Stimulated activated CD8-positive, alpha-beta memory T cell treated with anti-CD3 and anti-CD28 coated beads, Interleukin-12 subunit alpha, Interleukin-12 subunit beta, amount 100 ng/mL, for 24 hours (primary cell): ENCODE measurements around the gene TSPAN7.

Source experiments
- DNase-seq: peaks from one replicate; pipeline ENCODE4 v3.0.0-alpha.2; 2020; ENCODE audit errors: extremely low read depth

TSPAN7 gene

DNA sequence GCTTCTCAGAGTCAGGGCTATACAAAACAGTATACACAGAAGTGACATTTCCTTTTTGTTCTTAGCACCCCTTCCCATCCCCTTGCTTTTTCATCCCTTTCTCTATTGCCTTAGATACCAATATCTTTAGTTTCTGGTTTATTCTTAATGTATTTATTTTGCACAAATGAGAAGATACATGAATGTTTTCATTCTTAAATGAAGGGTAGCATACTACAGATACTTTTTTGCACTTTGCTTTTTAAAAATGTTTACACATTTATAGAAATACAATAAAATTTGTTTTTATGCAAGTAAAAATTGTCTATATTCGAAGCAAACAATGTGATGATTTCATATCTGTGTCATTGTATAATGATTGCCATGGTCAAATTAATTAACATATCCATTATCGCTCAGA, 33.1 kb downstream of the TSPAN7 start:
- DNase-seq: no peak

- DNase-seq: no peak
Observed at GRCh38 chrX:38595801-38596200, 34.5 kb downstream of the TSPAN7 start.

DNA sequence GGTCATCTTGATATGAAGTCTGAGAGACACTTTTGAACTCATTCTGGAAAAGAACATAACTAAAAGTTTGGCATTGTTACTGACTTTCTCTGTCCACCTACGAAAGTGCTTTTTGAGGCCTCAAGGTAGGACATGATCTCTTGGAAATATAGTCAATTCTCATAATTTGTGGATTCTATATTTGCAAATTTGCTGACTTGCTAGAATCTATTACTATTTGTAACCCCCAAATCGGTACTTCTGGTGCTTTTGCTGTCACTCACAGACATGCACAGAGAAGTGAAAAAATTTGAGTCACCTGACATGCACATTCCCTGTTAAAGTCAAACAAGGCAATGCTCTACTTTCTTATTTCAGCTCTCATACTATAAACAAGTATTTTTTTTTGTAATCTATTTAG, 35.6 kb downstream of the TSPAN7 start:
- DNase-seq: no peak

DNA sequence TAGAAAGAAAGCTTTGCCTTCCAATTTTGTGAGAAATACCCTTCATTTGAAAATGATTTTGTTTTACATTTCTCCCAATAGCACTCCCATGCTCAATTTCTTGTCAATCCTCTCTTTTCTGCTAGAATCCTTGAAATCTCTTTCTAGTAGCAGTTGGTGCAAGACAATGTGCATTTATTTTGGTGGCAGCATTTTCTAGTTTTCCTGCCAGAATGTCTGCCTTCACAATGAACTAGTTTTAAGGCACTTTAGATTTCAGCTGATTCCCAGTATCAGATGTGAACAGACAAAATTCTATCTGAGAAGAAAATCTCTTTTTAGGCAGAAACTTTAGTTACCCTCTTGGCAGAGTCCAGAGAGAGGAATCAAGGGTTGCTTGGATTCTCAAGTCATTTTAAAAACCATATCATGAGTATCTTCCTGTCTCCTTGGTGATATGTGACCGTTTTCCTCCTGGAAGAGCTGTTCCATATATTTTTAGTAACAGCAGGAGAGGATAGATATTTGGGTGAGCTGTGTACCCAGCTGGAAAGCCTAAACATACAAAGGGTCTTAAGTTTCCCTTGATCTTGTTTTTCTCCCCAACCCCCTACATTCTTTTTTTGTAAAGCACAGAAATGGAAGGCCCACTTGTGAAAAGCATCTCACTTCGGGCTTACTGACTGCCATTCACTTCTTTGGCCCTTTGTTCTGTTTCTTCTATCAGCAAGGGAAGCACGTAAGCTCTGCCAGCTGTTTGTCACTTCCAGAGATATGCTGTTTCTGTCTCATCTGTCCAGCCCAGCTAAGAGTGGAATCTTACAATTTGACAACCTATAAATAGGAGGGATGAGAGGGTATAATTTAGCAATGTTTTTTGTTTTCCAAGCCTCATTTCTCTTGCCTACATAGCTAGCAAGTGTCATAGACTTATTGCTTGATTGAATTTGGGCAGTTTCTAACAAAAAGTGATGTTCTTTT, 38.7 kb downstream of the TSPAN7 start:
- no peak for DNase-seq

DNA sequence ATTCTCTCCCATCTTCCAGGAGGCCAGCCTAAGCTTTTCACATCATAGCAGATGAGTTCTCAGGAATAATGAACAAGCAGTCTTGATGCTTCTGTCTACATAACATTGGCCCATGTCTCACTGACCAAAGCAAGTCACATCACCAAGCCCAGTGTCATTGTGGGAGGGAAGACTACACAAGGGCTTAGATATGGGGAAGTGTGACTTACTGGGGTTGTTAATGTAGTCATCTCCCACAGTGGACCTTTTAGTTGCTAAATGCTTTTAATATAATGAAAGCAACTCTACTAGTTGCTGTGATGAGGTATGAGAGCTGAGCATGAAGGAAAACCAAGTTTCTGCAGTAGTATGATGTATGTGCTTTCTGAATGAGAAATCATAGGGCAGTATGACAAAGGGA, 40.5 kb downstream of the TSPAN7 start:
- DNase-seq: no peak

DNA sequence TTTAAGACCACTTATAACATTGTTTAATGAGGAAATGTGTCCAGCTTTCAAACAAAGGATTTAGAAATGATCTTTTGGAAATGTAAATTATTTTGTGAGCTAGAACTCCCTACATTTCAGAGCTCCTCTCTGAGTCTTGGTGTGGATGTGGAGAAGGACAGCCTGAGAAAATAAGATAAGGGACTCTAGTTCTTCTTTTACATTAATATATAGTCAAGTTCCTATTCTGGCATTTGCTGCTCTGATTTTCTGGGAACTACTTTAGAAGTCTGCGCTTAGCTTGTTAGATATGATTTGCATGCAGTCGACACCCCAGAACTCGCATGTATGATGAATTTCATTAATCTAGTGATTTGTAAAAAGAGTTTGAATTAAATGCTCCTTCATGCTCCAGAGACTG, 45.5 kb downstream of the TSPAN7 start:
- DNase-seq: no peak

DNA sequence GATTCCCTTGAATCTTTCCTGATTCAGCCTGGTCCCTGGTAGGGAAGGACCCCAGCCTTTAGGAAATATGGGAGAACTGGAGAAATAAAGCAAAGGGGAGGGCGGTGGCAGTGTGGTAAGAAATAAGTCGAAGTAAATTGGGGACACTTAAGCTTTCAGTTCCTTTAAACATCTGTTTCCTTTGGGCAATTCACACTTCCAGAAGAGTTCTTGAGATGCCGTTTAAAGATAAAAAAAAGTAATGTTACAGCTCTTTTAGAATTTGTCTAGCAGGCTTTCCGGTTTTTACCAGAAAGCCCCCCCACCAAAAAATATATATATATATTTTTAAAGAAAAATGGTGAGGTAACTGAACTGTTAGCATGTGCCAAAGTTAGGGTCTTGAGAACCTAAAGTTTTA, 46.6 kb downstream of the TSPAN7 start:
- DNase-seq: no peak

GRCh38 chrX:38610849-38611248, 49.5 kb downstream of the TSPAN7 start:
- no peak for DNase-seq

DNA sequence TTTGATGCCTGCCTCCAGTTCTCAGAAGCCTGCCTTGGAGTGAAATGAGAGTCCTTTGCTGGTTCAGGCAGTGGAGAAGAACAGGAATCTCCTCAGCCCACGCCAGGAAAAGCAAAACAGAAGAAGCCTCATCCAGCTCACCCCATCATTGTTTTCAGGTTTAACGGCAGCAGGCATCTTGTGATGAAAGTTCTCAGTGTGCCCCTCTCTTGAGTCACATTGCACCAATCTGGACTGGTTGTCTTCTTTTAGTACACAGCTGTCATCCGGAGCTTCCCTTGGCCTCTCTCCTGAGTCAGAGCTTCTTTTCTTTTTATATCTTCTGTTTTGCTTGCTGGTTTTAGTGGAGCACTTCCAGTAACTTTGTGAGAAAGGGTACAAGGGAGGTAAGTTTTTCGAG, 50.9 kb downstream of the TSPAN7 start:
- DNase-seq: no peak

- no peak for DNase-seq
Observed at GRCh38 chrX:38614485-38614884, 53.1 kb downstream of the TSPAN7 start.

GRCh38 chrX:38616904-38617303, 55.6 kb downstream of the TSPAN7 start:
- DNase-seq: no peak

GRCh38 chrX:38618180-38618579, 56.8 kb downstream of the TSPAN7 start:
- DNase-seq: no peak

DNA sequence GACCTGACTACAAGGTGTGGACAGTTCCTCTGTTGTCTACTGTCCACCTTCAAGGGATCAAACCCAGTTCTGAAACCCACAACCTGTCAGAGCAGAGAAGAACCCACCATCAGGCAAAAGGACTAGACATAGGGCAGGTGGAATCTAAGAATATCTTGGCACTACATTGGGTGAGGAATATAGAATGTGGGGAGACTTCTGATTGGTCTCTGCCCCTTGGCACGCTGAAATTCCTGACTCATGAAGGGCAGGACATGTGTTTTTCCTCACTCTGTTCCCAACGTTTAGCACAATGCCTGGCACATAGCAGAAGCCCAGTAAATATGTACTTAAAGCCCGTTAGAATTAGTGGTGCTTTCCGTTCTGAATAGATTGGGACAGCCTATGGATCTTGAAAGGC, 59.3 kb downstream of the TSPAN7 start:
- DNase-seq: no peak

- DNase-seq: no peak
Observed at GRCh38 chrX:38626296-38626695, 65.0 kb downstream of the TSPAN7 start.

DNA sequence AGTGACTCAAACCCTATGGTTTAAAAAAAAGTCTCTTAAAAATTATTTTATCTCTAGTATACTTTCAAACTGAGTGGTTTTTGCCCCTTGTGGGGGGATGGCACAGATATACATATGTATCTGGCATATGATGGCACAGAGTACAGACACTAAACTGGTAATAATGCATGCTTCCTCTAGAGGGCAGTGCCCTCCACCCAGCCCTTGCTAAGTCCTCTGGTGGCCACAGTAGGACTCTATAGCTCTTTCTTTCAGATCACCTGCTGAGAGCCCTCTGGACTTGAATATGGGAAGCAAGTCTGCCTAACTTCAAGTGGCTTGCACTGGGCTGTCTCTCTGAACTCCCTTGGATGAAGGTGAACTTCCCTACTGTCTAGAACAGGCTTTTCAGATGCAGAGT, 66.3 kb downstream of the TSPAN7 start:
- no peak for DNase-seq

- DNase-seq: no peak
Observed at GRCh38 chrX:38628587-38628986, 67.2 kb downstream of the TSPAN7 start.

- DNase-seq: no peak
Observed at GRCh38 chrX:38632516-38632915, 71.2 kb downstream of the TSPAN7 start.

- DNase-seq: no peak
Observed at GRCh38 chrX:38634665-38635064, 73.3 kb downstream of the TSPAN7 start.

DNA sequence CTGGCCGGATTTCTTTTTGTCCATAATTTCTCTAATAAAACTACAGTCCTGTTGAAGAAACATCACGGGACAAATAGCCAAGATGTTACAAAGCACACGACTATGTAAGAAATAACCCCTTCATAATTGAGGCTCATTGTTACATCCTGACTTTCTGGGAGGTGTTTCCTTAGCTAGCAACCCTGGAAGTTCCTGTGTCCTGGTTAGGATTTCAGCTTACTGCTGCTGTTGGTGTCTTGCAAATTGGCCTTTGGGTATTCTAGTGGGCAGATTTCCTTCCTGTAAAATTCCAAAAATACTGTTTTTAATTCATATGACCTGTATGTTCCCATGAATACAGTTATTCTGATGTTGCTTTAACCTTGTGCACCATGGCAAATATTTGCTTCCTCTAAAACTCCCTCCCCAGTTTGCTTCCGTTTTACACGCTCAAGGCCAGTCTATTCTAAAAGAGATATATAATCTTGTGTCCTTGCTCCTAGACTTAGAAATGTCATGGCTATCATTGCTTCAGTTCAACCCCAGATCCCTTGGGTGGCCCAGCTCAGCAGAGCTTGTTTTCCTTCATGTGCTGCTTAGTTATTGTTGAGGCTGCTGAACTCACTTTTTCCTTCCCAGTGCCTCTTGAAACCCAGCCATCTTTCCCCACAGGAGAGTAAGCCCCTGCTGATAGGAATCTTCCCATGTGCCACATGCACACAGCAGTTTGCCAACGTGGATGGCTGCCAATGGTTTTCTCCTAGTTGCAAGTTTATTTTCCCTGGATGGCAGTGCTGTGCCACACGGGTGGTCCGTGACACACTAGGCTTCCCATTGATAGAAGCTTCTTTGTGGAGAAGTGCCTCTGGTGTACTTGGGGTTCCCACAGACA, 75.8 kb downstream of the TSPAN7 start:
- no peak for DNase-seq

GRCh38 chrX:38638952-38639529, 77.7 kb downstream of the TSPAN7 start:
- no peak for DNase-seq

GRCh38 chrX:38639730-38640129, 78.4 kb downstream of the TSPAN7 start:
- no peak for DNase-seq

DNA sequence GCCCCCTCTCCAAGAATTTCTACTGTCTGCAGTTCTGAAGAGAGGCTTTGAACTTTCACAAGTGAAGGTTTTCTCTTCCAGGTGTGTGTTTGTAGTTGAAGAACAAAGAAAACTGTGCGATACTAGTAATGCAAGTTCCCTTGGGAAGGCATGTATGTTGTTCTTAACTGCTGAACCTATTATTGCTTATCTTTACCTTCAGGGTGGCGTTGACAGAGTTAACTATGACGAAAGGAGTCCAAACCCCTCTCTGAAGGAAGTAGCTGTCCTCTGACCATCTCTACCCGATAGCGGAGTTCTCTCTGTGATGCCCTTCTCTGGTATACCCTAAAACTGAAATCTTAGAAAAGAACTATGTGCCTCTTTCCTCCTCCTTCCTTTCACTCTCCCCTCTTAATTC, 79.9 kb downstream of the TSPAN7 start:
- no peak for DNase-seq
